GM12875 (cell line): ENCODE results near the gene GALNT15.

Experiments used
- H3K4me3 ChIP-seq: one replicate; pipeline ENCODE4 v1.5.1; 2011; ENCODE audit warnings: low read depth, low read length, control low read depth
- TF ChIP-seq, protein P1 (sequence below): IDR thresholded peaks from 2 replicates; pipeline ENCODE4 v1.5.1; 2011; ENCODE audit warnings: low read depth, mild to moderate bottlenecking, control low read depth, inconsistent platforms, low read length, moderate library complexity, borderline replicate concordance; ENCODE audit not compliant: insufficient read depth

Gene GALNT15

DNA sequence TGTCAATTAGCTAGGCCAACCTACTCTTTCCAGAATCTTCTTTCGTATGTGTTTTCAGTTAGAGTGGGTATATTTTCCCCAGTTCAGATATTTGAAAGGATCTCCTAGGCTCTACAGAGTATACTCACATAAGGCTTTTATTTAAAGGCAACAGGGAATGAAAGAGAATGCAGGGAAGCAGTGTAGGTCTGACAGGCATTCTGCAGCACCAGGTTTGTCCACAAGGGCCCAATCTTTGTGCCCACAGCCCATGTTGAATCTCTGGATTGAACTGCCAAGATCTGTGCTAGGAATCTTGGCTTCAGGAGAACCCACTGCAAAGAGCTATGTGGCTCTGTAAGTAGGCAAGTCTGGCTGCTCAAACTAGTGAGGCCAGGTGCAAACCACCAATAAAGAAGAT lies 24.2 kb upstream of the GALNT15 start:
- TF ChIP-seq, protein P1, sequence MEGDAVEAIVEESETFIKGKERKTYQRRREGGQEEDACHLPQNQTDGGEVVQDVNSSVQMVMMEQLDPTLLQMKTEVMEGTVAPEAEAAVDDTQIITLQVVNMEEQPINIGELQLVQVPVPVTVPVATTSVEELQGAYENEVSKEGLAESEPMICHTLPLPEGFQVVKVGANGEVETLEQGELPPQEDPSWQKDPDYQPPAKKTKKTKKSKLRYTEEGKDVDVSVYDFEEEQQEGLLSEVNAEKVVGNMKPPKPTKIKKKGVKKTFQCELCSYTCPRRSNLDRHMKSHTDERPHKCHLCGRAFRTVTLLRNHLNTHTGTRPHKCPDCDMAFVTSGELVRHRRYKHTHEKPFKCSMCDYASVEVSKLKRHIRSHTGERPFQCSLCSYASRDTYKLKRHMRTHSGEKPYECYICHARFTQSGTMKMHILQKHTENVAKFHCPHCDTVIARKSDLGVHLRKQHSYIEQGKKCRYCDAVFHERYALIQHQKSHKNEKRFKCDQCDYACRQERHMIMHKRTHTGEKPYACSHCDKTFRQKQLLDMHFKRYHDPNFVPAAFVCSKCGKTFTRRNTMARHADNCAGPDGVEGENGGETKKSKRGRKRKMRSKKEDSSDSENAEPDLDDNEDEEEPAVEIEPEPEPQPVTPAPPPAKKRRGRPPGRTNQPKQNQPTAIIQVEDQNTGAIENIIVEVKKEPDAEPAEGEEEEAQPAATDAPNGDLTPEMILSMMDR = no peak
- H3K4me3 ChIP-seq = no peak overlapping the region

DNA sequence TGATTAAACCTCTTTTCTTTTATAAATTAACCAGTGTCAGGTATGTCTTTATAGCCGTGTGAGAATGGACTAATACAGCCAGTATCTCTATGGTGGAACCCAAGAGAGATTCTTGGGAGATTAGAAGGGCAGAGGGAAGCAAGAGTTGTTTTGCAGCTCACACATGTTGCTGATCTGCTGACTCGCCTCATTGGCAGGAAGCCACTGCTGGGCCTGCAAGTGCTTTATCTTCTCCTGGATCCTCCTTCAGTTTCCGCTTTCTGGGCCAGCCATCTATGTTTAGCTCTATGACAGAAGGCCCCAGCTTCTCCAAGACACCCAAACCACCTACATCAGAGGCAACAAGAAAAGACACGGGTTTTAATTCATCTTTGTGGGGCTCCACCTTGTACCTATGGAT lies 23.4 kb upstream of the GALNT15 start:
- no peak overlapping the region for H3K4me3 ChIP-seq
- TF ChIP-seq, protein P1 = no peak

DNA sequence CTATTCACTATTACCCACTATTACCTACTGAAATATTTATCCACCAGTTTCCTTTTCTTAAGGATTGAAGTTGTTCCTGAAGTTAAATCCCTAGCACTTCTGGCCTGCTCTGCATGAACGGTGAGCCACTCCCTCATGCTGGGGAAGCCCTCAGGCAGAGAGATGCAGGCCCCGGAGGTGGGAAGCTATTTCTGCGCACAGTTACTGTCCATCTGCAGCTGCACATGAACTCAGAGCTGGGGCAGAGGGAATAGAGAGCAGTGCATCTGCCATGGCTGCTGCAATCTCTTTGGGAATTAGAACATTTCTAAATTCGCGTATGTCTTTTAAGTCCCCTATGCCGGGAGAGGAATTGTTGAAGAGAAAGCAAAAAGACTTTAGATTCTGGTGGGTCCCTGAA lies 6.3 kb upstream of the GALNT15 start:
- TF ChIP-seq, protein P1 = no peak
- H3K4me3 ChIP-seq = no peak overlapping the region

DNA sequence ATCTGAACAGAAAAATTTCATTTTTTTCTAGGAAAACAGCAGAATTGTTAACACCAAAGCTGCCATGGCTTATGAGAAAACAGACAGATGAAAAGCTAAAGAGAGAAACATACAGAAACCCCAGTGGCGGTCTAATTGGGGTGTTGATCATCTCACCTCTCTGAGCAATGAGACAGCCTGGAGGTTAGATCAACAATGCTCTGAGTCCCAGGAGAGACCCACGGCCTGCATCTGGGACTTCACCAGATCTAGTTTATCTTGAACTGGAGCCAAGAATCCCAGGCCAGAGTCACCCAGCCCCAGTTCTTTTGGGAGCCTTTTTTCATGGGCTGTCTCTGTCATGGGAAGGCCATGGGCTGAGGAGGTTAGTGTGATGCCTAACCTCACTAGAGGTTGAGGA lies 3.5 kb upstream of the GALNT15 start:
- no peak overlapping the region for H3K4me3 ChIP-seq
- TF ChIP-seq, protein P1 = no peak

DNA sequence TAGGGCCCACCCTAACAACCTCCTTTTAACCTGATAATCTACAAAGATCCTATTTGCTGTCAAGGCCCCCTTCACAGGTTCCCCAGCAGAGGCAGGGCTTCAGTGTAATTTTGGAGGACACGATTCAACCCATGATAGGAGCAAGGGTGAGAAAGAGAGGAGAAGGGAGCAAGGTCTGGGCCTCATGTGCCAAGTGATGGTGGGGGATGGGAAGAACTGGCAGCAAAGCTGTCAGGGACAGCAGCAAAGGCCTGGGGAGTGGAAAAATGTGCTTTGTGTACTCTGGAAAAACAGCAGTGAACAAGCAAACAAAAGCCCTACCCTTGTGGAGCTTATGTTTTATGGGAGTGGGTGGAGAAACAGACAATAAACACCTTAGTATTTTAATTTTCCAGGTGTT lies 2.7 kb upstream of the GALNT15 start:
- H3K4me3 ChIP-seq = no peak overlapping the region

DNA sequence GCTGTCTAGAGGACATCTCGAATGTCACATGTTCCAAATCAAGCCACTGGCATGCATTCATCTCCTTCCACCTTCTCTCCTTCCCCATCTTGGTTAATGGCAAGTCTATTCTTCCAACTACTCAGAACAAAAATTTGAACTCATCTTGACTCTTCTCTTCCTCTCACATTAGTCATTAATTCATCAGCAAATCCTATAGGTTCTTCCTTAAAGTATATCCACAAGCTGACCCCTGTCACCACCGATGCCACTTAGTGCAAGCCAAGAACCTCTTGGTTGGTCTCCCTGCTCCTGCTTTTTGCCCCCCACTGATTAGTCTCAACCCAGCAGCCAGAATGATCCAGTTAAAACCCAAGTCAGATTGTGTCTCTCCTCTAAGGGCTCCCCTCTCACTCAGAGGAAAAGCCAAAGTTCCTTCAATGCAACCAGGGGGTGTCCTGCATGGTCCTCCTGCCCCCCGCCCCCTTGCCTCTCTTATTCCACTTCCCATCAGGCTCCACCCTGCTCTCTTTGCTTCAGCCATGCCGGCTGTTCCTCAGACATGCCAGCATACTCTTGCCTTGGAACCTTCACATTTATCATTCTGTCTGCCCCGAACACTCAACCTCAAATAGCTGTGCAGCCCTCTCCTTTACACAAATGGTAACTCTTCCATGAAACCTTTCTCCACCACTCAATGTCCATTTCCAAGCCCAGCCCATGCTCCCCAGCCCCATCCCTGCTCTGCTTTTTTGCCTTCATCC lies 1.0 kb upstream of the GALNT15 start:
- TF ChIP-seq, protein P1 = no peak

More for the DNA sequence above, 2.7 kb upstream of the GALNT15 start:
- TF ChIP-seq, protein P1 = no peak

DNA sequence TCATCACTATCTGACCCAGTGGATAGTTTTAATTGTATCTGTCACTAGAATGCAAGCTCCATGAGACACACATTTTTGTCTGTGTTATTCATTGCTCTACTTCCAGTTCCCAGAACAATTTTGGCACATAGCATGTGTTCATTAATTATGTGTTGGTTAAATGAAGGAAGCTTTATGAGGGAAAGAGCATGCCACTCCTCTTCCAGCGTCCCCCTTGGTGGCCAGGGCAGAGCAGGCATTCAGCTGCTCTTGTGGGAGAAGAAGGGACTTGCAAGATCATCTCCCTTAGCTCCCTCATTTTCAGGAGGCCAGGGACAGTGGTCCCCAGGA lies 489 bp upstream of the GALNT15 start:
- no peak overlapping the region for H3K4me3 ChIP-seq
- TF ChIP-seq, protein P1 = no peak

More for the DNA sequence above, 1.0 kb upstream of the GALNT15 start:
- H3K4me3 ChIP-seq = no peak overlapping the region
